Mesenchymal stem cell (in vitro differentiated cells and primary cell): ENCODE results near the gene MARK2.

Experiments used
- DNase-seq: peaks from one replicate; pipeline ENCODE4 v3.0.0-alpha.2; 2013
- H2AFZ ChIP-seq: one replicate; pipeline ENCODE4 v1.6.1; 2013; ENCODE audit warnings: low read depth, mild to moderate bottlenecking, control low read depth, inconsistent platforms, low read length, moderate library complexity
- H2AK5ac ChIP-seq: 2 replicates; pipeline ENCODE4 v1.6.1; 2013; ENCODE audit warnings: low read length, moderate library complexity, mild to moderate bottlenecking, inconsistent platforms; ENCODE audit not compliant: severe bottlenecking
- H2BK120ac ChIP-seq: one replicate; pipeline ENCODE4 v1.6.1; 2013; ENCODE audit warnings: low read depth, mild to moderate bottlenecking, inconsistent platforms, low read length, moderate library complexity
- H2BK12ac ChIP-seq, 2 experiments: one replicate each; pipeline ENCODE4 v1.6.1; 2013; ENCODE audit warnings: inconsistent platforms in 2 of 2, low read length in 2 of 2, mild to moderate bottlenecking in 2 of 2, moderate library complexity in 2 of 2, control low read depth in 1 of 2
- H2BK15ac ChIP-seq: one replicate; pipeline ENCODE4 v1.6.1; 2013; ENCODE audit warnings: mild to moderate bottlenecking, low read depth, inconsistent platforms; ENCODE audit not compliant: poor library complexity, severe bottlenecking
- H2BK5ac ChIP-seq: 2 replicates; pipeline ENCODE4 v1.6.1; 2013; ENCODE audit warnings: low read depth, mild to moderate bottlenecking, low read length, control low read depth, inconsistent platforms; ENCODE audit not compliant: poor library complexity, severe bottlenecking
- H3K14ac ChIP-seq, 2 experiments: one replicate each; pipeline ENCODE4 v1.6.1; 2013; ENCODE audit warnings: inconsistent platforms in 2 of 2, low read length in 2 of 2, control low read depth in 1 of 2, mild to moderate bottlenecking in 1 of 2, moderate library complexity in 1 of 2
- H3K18ac ChIP-seq, 2 experiments: one replicate each; pipeline ENCODE4 v1.6.1; 2013; ENCODE audit warnings: inconsistent platforms in 2 of 2, low read length in 2 of 2, control low read depth in 1 of 2, low read depth in 1 of 2, mild to moderate bottlenecking in 1 of 2
- H3K23ac ChIP-seq, 2 experiments: one replicate each; pipeline ENCODE4 v1.6.1; 2013; ENCODE audit warnings: inconsistent platforms in 2 of 2, low read length in 2 of 2, mild to moderate bottlenecking in 2 of 2, moderate library complexity in 2 of 2, control low read depth in 1 of 2
- H3K27ac ChIP-seq: 2 replicates; pipeline ENCODE4 v1.5.1; 2013; ENCODE audit warnings: mild to moderate bottlenecking, moderate library complexity, low read length, control low read depth, inconsistent platforms; ENCODE audit not compliant: poor library complexity, severe bottlenecking
- H3K27me3 ChIP-seq, 2 experiments: 2 replicates each; pipeline versions ENCODE4 v1.6.1 to v1.7.0; 2013; ENCODE audit warnings: low read length in 2 of 2, mild to moderate bottlenecking in 2 of 2, moderate library complexity in 2 of 2, control low read depth in 1 of 2, inconsistent platforms in 1 of 2; ENCODE audit not compliant: control insufficient read depth in 1 of 2, insufficient read depth in 1 of 2
- H3K36me3 ChIP-seq, 2 experiments: 2 replicates each; pipeline versions ENCODE4 v1.6.1 to v1.7.0; 2013; ENCODE audit warnings: low read length in 2 of 2, control low read depth in 1 of 2, inconsistent platforms in 1 of 2, low read depth in 1 of 2, mild to moderate bottlenecking in 1 of 2; ENCODE audit not compliant: insufficient read depth in 2 of 2, control insufficient read depth in 1 of 2
- H3K4ac ChIP-seq, 2 experiments: one replicate each; pipeline ENCODE4 v1.6.1; 2013; ENCODE audit warnings: inconsistent platforms in 2 of 2, low read length in 2 of 2, mild to moderate bottlenecking in 2 of 2, moderate library complexity in 2 of 2, control low read depth in 1 of 2, low read depth in 1 of 2
- H3K4me1 ChIP-seq: 2 replicates; pipeline ENCODE4 v1.6.1; 2013; ENCODE audit warnings: low read depth, low read length, control low read depth; ENCODE audit not compliant: control insufficient read depth, insufficient read depth
- H3K4me2 ChIP-seq: 2 replicates; pipeline ENCODE4 v1.6.1; 2013; ENCODE audit warnings: low read length, mild to moderate bottlenecking, inconsistent platforms; ENCODE audit not compliant: poor library complexity, severe bottlenecking
- H3K4me3 ChIP-seq, 2 experiments: 2 replicates each; pipeline versions ENCODE4 v1.5.1 to v1.7.0; 2013; ENCODE audit warnings: low read length in 2 of 2, mild to moderate bottlenecking in 2 of 2, control low read depth in 1 of 2, low read depth in 1 of 2; ENCODE audit not compliant: insufficient read depth in 1 of 2
- H3K79me1 ChIP-seq: replicated peaks from 2 replicates; pipeline ENCODE4 v1.6.1; 2013; ENCODE audit warnings: mild to moderate bottlenecking, control low read depth, low read length, inconsistent platforms; ENCODE audit not compliant: poor library complexity, severe bottlenecking
- H3K9ac ChIP-seq: 2 replicates; pipeline ENCODE4 v1.7.0; 2013; ENCODE audit warnings: mild to moderate bottlenecking, low read length, moderate library complexity
- H3K9me3 ChIP-seq: 2 replicates; pipeline ENCODE4 v1.7.0; 2013; ENCODE audit warnings: mild to moderate bottlenecking, low read length; ENCODE audit not compliant: control insufficient read depth
- H4K8ac ChIP-seq: one replicate; pipeline ENCODE4 v1.6.1; 2013; ENCODE audit warnings: inconsistent platforms, mild to moderate bottlenecking, low read length, moderate library complexity
- H4K91ac ChIP-seq: one replicate; pipeline ENCODE4 v1.6.1; 2013; ENCODE audit warnings: mild to moderate bottlenecking, low read length, inconsistent platforms
- WGBS: methylation state at CpG from one replicate; pipeline ENCODE4 v1.1.7; 2013; ENCODE audit warnings: mixed read lengths; 5-methylcytosine and 5-hydroxymethylcytosine counted together

Gene MARK2

GRCh38 chr11:63920939-63921417 is 82.1 kb downstream of the MARK2 start:
- peaks cover 46% of the 10 kb centered on the region for H3K4me1 ChIP-seq
- no peaks in the 10 kb centered on the region for H3K36me3 ChIP-seq
- H4K8ac ChIP-seq = no peak overlapping the region
- H3K9ac ChIP-seq = no peak overlapping the region
- no peak overlapping the region for H3K23ac ChIP-seq
- H3K4me3 ChIP-seq = no peak overlapping the region
- no peak overlapping the region for H3K4ac ChIP-seq
- H2BK15ac ChIP-seq = peak overlapping the region; percentile 29
- peak overlapping the region; percentile 43 for H2AK5ac ChIP-seq
- peak overlapping the region in 1 of 2 experiments; percentile 33 for H2BK12ac ChIP-seq
- H3K9me3 ChIP-seq = no peaks in the 10 kb centered on the region
- H3K27me3 ChIP-seq = peaks cover 13 to 26% of the 10 kb centered on the region in 2 experiments
- no peak for DNase-seq
- H3K18ac ChIP-seq = peak overlapping the region in 1 of 2 experiments; percentile 69
- no peak overlapping the region for H3K27ac ChIP-seq
- H2BK120ac ChIP-seq = no peak overlapping the region
- no peaks in the 10 kb centered on the region for H3K79me1 ChIP-seq
- no peak overlapping the region for H3K14ac ChIP-seq
- H2BK5ac ChIP-seq = no peak overlapping the region
- H2AFZ ChIP-seq = no peak overlapping the region
- no peak overlapping the region for H3K4me2 ChIP-seq
- no peak overlapping the region for H4K91ac ChIP-seq
- 40% methylated on average over 14 of the region's 14 CpGs for WGBS

DNA sequence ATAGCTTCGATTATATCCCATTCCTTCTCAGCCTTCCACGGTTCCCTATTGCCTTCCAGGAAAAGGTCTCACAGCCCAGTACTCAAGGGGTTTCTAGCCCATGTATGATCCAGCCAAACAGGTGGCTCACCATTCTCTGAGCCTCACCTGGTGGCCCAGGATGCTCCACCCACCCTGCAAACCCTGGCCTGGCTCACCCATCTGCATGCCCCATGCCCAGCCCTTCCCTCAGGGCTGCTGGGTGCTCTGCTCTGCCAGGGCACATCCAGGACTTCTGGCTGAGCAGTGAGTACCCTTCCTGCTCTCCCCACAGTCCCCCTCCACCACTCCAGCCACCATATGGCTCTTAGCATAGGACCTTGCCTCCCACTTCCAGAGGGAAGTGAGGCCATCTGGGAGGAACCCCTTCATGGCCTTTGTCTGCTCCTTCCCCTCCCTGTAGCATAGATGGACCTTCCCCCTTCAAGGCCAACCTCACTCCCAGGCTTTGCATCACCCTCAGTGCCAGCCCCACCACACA is 83.8 kb downstream of the MARK2 start:
- Histone ChIP-seq H3K79me1 (no peaks in the 10 kb centered on the region), H2BK12ac (peak overlapping the region in 1 of 2 experiments; percentile 6), H2BK15ac (no peak overlapping the region), H3K4me1 (peaks cover 33% of the 10 kb centered on the region), H3K4ac (no peak overlapping the region), H3K4me3 (no peak overlapping the region), H4K8ac (no peak overlapping the region), H3K14ac (no peak overlapping the region), H3K18ac (no peak overlapping the region), H4K91ac (no peak overlapping the region), H3K9ac (no peak overlapping the region), H3K27me3 (peaks cover 22 to 27% of the 10 kb centered on the region in 2 experiments), H3K9me3 (no peaks in the 10 kb centered on the region), H2AK5ac (no peak overlapping the region), H2AFZ (no peak overlapping the region), H3K27ac (no peak overlapping the region), H2BK120ac (no peak overlapping the region), H3K36me3 (no peaks in the 10 kb centered on the region), H3K4me2 (no peak overlapping the region), H2BK5ac (no peak overlapping the region), H3K23ac (no peak overlapping the region)
- no peak for DNase-seq
- 90% methylated on average over 2 of the region's 2 CpGs for WGBS

DNA sequence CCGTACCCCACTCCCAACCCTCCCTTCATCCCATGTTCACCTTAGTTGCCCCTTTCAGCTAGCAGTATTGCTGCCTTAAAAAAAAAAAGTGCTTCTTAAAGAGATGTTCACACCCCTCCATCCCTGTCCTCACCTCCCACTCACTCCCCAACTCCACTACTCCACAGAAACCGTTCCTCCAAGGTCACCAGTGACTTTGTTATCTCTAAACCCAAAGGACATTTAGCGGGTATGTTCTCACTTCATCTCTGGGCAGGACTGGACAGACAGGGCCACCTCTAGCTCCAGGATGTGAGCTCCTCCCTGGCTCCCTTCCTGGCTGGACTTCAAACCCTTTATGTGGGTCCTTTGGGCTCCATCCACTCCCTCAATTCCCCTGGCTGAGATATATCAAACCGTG is 84.4 kb downstream of the MARK2 start:
- Histone ChIP-seq H4K91ac (no peak overlapping the region), H2BK5ac (no peak overlapping the region), H3K4me1 (peaks cover 27% of the 10 kb centered on the region), H4K8ac (no peak overlapping the region), H3K9ac (no peak overlapping the region), H3K23ac (no peak overlapping the region), H3K4ac (no peak overlapping the region), H3K36me3 (no peaks in the 10 kb centered on the region), H3K14ac (no peak overlapping the region), H3K79me1 (no peaks in the 10 kb centered on the region), H2BK15ac (no peak overlapping the region), H2AFZ (no peak overlapping the region), H3K4me3 (no peak overlapping the region), H3K4me2 (no peak overlapping the region), H3K27ac (no peak overlapping the region), H2BK120ac (no peak overlapping the region), H2BK12ac (no peak overlapping the region), H3K18ac (no peak overlapping the region), H2AK5ac (no peak overlapping the region), H3K9me3 (no peaks in the 10 kb centered on the region), H3K27me3 (peaks cover 26 to 33% of the 10 kb centered on the region in 2 experiments)
- 72% methylated on average over 4 of the region's 4 CpGs for WGBS
- DNase-seq = no peak

DNA sequence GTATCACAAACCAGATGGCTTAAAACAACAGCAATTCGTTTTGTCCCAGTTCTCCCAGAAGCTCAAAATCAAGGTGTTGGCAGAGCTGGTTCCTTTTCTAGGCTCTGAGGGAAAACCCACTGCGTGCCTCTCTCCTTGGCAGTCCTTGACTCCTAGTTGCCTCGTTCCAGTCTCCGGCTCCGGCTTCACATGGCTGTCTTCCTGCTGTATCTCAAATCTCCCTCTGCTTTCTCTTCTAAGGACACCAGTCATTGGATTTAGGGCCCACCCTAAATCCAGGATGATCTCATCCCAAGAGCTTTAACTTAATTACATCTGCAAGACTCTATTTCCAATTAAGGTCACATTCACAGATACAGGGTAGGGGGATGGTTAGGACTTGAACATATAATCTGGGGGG is 90.7 kb downstream of the MARK2 start:
- no peak overlapping the region for H4K91ac ChIP-seq
- no peak overlapping the region for H2BK120ac ChIP-seq
- H2AK5ac ChIP-seq = no peak overlapping the region
- no peaks in the 10 kb centered on the region for H3K9me3 ChIP-seq
- H4K8ac ChIP-seq = no peak overlapping the region
- no peak overlapping the region for H2BK15ac ChIP-seq
- H3K23ac ChIP-seq = no peak overlapping the region
- no peak overlapping the region for H3K27ac ChIP-seq
- no peak overlapping the region for H2BK12ac ChIP-seq
- WGBS = 87% methylated on average over 5 of the region's 5 CpGs
- no peak overlapping the region for H3K4me2 ChIP-seq
- H3K9ac ChIP-seq = no peak overlapping the region
- H3K79me1 ChIP-seq = no peaks in the 10 kb centered on the region
- no peak for DNase-seq
- H2BK5ac ChIP-seq = no peak overlapping the region
- no peak overlapping the region for H3K4ac ChIP-seq
- peaks cover 14 to 22% of the 10 kb centered on the region in 2 experiments for H3K27me3 ChIP-seq
- no peaks in the 10 kb centered on the region for H3K36me3 ChIP-seq
- no peak overlapping the region for H3K4me3 ChIP-seq
- no peak overlapping the region for H2AFZ ChIP-seq
- no peaks in the 10 kb centered on the region for H3K4me1 ChIP-seq
- H3K14ac ChIP-seq = no peak overlapping the region
- H3K18ac ChIP-seq = no peak overlapping the region
